ENCODE measurements around the gene HUNK.
"Not testable (repeated sequence)": the region's sequence is repeated elsewhere in the genome, so short reads cannot be mapped to it uniquely, and the experiment has no call there.

The HUNK gene

GRCh38 chr21:31871371-31871770 is 1.4 kb upstream of the HUNK start:
- not testable (repeated sequence) for DNase-seq

DNA sequence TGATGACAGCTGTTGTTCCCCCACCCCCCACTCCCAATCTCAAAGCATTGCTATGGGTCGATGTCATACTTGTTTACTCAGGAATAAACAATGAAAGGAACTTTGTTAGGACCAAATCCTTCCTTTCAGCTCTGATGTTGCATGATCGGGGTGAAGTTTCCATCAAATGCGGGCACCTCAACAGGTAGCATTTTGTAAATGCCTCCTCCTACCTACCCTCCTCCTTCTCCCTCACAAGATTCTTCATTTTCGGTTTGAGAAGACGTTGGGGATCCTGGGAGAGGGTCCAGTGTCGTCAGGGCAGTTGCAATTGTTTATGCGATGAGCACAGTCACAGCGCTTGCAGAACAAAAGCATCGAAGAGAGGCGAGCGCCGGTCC is 758 bp upstream of the HUNK start:
- DNase-seq: no peak

GRCh38 chr21:31873275-31873695 is 465 bp downstream of the HUNK start:
- DNase-seq: no peak

- DNase-seq: no peak
Measured at GRCh38 chr21:31873696-31874599, 1.1 kb downstream of the HUNK start.

DNA sequence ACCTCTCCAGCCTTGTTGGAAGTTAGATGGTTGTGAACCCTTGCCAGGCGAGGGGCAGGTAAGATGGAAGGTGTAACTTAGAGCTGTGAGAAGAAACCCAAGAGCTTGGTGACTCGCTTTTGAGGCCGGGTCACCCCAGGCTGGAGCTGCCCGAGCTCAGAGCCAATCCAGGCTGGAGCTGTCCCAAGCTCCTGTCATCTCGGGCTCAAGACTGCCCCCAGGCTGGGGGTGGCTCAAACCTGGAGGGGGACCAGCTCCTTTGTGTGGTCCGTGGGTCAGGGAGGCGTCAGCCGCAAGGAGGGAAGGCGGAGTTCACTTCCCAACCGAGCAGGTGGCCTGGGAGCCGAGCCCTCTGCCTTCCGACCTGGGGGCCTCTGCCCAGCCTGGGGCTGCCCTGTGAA is 2.0 kb downstream of the HUNK start:
- DNase-seq: no peak

DNA sequence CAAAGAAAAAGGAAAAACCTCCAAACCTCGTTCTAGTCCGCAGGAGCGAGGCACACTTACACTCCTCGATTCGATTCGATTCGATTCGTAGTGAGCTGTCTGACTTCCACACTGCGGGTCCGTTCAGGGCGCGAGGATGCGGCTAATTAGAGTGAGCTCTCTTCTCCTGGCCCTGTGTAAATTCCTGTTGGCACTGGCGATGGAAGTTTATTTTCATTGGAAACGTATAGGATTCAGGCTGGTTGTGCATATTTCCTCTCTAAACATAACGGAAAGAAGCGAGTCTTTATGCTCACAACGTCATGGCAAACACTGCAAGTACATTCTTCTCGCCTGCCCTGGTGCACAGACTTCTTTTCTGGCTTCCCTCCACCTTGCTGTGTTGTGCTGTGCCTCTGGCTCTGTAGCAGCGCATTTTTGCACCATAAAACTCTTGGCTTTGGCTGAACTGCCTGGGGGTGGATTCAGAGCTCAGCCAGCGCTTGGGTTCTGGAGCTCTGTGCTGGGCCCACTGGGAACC is 2.7 kb downstream of the HUNK start:
- DNase-seq: no peak

- DNase-seq: no peak
Measured at GRCh38 chr21:31877463-31877957, 4.7 kb downstream of the HUNK start.

GRCh38 chr21:31878831-31879230 is 6.0 kb downstream of the HUNK start:
- no peak for DNase-seq

DNA sequence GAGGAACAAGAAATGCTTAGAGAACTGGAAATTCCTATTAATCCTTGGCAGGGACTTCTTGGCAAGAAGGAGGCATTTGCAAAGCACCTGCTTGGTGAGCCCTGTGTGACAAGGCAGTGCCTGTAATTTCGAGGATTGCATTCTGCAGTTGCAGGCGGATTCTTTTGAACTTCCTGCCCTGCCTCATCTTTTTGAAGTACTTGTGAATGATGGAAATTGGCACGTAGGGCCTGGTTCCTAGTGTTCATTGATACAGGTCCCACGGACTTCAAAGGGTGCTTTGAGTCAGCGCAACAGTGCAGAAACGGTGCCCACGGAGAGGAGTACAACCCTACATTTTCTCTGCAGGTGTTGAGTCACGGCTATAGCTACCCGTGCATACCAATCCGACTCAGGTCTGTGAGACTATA is 6.4 kb downstream of the HUNK start:
- peak; percentile 6 for DNase-seq

GRCh38 chr21:31879911-31880310 is 7.1 kb downstream of the HUNK start:
- DNase-seq: no peak

DNA sequence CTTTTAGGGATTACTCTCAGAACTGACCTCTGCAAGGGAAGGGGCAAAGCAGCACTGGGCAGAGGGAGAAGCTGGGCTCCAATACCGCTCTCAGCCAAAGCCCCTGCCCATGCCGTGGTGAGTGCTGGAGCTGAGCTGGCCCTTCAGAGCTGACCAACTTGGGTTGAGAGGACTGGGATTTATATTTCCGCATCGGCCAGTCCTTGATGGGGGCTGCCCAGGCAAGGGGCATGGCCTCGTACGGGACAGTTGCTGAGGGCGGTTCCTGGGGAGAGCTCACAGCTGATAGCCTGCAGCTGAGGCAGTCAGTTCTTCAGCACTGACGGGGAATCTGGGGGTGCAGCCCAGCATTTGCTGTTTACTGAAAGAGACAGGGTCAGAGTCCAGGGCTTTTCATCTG is 8.0 kb downstream of the HUNK start:
- DNase-seq: no peak

GRCh38 chr21:31882711-31883110 is 9.9 kb downstream of the HUNK start:
- no peak for DNase-seq

- no peak for DNase-seq
Measured at GRCh38 chr21:31885146-31885545, 12.3 kb downstream of the HUNK start.

DNA sequence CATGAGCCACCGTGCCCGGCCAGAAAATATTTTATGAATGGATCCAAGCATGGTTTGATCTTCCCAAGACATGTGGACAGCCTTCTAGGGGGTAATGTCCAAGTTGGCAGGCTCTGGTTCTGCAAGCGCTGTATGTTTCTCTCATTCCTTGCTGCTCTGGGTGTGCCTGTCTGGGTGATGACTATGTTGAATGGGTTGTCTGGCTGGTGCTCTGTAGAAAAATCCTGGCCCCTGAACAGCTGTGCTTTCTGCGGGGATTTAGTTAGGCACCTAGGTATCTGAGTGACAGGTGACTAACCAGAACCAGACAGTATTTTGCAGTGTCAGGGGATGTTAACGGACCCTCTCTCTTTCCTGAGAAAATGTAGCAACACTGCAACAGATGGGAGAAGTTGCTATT is 14.1 kb downstream of the HUNK start:
- no peak for DNase-seq

DNA sequence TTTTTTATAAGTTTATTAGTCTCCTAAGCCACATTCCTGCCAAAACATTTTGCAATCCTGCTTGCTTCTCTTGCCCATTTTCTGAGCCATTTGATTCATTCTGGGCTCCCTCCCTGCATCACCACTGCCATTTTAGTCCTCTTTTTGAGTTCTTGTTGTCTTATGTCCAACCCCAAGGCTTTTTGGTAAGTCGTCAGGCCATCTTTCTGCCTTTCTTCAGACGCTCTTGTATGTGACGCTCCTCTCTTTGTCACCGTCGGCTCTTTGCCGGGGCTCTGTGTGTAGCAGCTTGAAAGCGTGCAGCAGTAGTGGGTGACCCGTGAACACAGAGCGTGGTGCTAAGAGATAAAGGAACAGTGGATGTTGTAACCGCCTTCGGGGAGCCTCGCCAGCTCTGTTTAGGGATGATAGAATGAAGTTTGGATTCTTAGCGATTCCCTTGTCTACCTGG is 14.6 kb downstream of the HUNK start:
- no peak for DNase-seq

DNA sequence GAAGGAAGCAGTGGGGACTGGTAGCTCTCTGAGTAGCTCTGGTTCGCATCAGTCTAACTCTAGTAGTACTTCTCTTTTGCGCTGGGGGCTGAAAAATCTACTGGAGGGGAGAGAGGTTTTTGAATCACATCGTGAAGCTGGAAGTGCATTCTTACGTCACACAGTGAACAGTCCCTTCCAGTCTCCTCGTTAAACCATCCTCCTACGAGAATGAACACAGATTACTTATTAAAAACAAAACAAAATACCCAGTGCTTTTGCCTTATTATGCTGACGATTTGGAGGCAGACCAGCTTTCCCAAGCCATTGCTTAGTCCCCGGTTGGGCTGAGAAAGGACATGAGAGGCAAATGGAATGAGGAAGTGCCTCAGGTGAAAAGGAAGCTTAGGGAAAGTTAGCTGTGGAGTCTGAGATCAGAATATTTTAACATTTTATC is 16.1 kb downstream of the HUNK start:
- peak; percentile 8 for DNase-seq

- no peak for DNase-seq
Measured at GRCh38 chr21:31889460-31889859, 16.6 kb downstream of the HUNK start.

GRCh38 chr21:31892686-31893085 is 19.9 kb downstream of the HUNK start:
- DNase-seq: no peak

- DNase-seq: no peak
Measured at GRCh38 chr21:31893851-31894415, 21.1 kb downstream of the HUNK start.

DNA sequence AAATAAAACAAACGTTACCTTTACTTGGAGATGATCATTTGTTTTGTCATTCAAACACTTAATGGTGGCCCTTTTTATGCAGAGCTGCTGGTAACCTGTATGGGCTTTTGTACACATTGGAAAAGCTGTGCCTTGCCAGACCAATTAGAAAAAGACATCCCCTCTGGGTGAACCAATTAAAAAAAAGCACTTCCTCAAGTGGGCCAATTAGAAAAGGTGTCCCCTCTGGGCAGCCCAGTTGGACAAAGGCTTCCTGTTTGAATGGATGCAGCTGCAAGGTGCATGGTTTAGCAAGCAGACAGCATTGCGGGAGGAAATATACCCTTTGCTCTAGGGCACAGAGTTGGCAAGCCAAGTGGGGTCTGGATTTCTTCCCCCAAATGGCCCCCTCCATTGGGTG is 21.6 kb downstream of the HUNK start:
- no peak for DNase-seq

GRCh38 chr21:31895077-31895835 is 22.4 kb downstream of the HUNK start:
- no peak for DNase-seq

GRCh38 chr21:31896019-31896418 is 23.2 kb downstream of the HUNK start:
- DNase-seq: no peak

- DNase-seq: no peak
Measured at GRCh38 chr21:31897311-31897710, 24.5 kb downstream of the HUNK start.

All from DMS79 treated with DMSO at 0.1 percent for 48 hours (cell line).